ENCODE measurements around the gene P2RY8.

- TF ChIP-seq CTCF (IDR thresholded peaks at IDR 0.05 in 2 of 3, conservative IDR thresholded peaks at IDR 0.05 in 1 of 3; ENCODE audit: borderline replicate concordance in 1 of 3, insufficient read depth in 1 of 3, low read depth in 2 of 3, low read length in 2 of 3) (no peak), POLR2A (IDR thresholded peaks at IDR 0.05; ENCODE audit: borderline replicate concordance, extremely low read depth, insufficient read depth, insufficient read length) (no peak), SIN3A (IDR thresholded peaks at IDR 0.05; ENCODE audit: low read depth) (no peak), EZH2 (IDR thresholded peaks at IDR 0.05) (no peak), POLR2AphosphoS5 (IDR thresholded peaks at IDR 0.05; ENCODE audit: low read depth, low read length) (no peak), CBX3 (IDR thresholded peaks at IDR 0.05; ENCODE audit: low read depth) (no peak)
- TF ChIP-seq, protein P1, sequence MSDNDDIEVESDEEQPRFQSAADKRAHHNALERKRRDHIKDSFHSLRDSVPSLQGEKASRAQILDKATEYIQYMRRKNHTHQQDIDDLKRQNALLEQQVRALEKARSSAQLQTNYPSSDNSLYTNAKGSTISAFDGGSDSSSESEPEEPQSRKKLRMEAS (IDR thresholded peaks at IDR 0.05), result no peak
Observed at GRCh38 chrX:1525583-1526355, 11.2 kb downstream of the P2RY8 start.

All from HCT116 (cell line).